Omental fat pad (tissue), 4 donors: ENCODE results near the gene KRTAP19-1. TPM values are rescaled to one million over a fixed set of nuclear protein-coding genes. Genes with fewer than 3 reads are reported as not detected.

Source experiments
- ATAC-seq: fragments of 150-250 bp; one replicate; pipeline ENCODE4 v1.9.1; 2016; ENCODE audit warnings: mild to moderate bottlenecking, moderate library complexity; ENCODE audit not compliant: low FRiP score
- DNase-seq: peaks from one replicate; pipeline ENCODE4 v3.0.0-alpha.2; 2019; ENCODE audit warnings: low spot score
- small RNA-seq: library from RNA; depleted of rRNA; stranded (forward); fragments of <200 nt; gene quantifications from one replicate; pipeline ENCODE3, GENCODE V24; 2016
- total RNA-seq, 4 donors: library from RNA; depleted of rRNA; stranded (reverse); fragments of >200 nt; gene quantifications; one replicate each; pipeline ENCODE4 v1.1.0, GENCODE V29; 2016
- TF ChIP-seq, protein P1 (sequence below), 3 donors: fragments of 450-650 bp; IDR thresholded peaks; one replicate each; pipeline ENCODE4 v1.5.1; 2016 to 2017; ENCODE audit warnings: antibody characterized with exemption in 3 of 3, mild to moderate bottlenecking in 3 of 3, moderate library complexity in 2 of 3

The KRTAP19-1 gene
- total RNA-seq, 4 donors from 2014 or later, result not detected

DNA sequence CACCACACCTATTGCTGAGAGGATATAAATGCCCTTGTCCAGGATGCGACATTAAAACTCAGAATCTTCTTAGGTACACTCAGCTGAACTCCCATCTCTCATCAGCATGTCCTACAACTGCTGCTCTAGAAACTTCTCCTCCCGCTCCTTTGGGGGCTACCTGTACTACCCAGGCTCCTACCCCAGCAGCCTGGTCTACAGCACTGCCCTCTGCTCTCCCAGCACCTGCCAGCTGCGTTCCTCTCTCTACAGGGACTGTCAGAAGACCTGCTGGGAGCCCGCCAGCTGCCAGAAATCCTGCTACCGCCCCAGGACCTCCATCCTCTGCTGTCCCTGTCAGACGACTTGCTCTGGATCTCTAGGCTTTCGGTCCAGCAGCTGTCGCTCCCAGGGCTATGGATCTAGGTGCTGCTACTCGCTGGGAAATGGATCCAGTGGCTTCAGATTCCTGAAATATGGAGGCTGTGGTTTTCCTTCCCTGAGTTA lies 50.0 kb downstream of the KRTAP19-1 start, which contains the start of gene KRTAP13-4:
Gene KRTAP13-4, plus strand, starts transcription at position 51 of the 486 bp plus-strand sequence. Its CDS starts 56 bp downstream, at position 107.
- ATAC-seq (no peak), DNase-seq (no peak)
- TF ChIP-seq, protein P1, sequence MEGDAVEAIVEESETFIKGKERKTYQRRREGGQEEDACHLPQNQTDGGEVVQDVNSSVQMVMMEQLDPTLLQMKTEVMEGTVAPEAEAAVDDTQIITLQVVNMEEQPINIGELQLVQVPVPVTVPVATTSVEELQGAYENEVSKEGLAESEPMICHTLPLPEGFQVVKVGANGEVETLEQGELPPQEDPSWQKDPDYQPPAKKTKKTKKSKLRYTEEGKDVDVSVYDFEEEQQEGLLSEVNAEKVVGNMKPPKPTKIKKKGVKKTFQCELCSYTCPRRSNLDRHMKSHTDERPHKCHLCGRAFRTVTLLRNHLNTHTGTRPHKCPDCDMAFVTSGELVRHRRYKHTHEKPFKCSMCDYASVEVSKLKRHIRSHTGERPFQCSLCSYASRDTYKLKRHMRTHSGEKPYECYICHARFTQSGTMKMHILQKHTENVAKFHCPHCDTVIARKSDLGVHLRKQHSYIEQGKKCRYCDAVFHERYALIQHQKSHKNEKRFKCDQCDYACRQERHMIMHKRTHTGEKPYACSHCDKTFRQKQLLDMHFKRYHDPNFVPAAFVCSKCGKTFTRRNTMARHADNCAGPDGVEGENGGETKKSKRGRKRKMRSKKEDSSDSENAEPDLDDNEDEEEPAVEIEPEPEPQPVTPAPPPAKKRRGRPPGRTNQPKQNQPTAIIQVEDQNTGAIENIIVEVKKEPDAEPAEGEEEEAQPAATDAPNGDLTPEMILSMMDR (IDR thresholded peaks at IDR 0.05), result no peak

Small RNA genes within 50 kb of the gene (small RNA-seq; reads per million reads assigned to genes)
- gene AP000567.1 (not detected), gene KRTAP19-10P (not detected), gene KRTAP19-9P (not detected)

Other genes with a start within 250 kb of the KRTAP19-1 start
- gene KRTAP24-1, start 197.4 kb downstream of the KRTAP19-1 start, total RNA-seq, result not detected
- not detected for gene KRTAP25-1, start 190.9 kb downstream of the KRTAP19-1 start, total RNA-seq
- not detected for gene KRTAP26-1, start 160.1 kb downstream of the KRTAP19-1 start, total RNA-seq
- gene KRTAP27-1, start 142.7 kb downstream of the KRTAP19-1 start, total RNA-seq, result not detected
- gene KRTAP23-1, start 131.8 kb downstream of the KRTAP19-1 start, total RNA-seq, result not detected
- not detected for gene KRTAP13-2, start 108.1 kb downstream of the KRTAP19-1 start, total RNA-seq
- not detected for gene KRTAP13-1, start 84.3 kb downstream of the KRTAP19-1 start, total RNA-seq
- not detected for gene KRTAP13-3, start 54.4 kb downstream of the KRTAP19-1 start, total RNA-seq
- gene KRTAP13-4, start 50.1 kb downstream of the KRTAP19-1 start, total RNA-seq, result not detected
- gene KRTAP15-1, start 40.1 kb downstream of the KRTAP19-1 start, total RNA-seq, result not detected
- not detected for gene KRTAP19-2, start 7.1 kb upstream of the KRTAP19-1 start, total RNA-seq
- not detected for gene KRTAP19-3, start 11.6 kb upstream of the KRTAP19-1 start, total RNA-seq
- not detected for gene KRTAP19-4, start 16.8 kb upstream of the KRTAP19-1 start, total RNA-seq
- gene KRTAP19-5, start 21.8 kb upstream of the KRTAP19-1 start, total RNA-seq, result not detected
- not detected for gene KRTAP19-6, start 61.5 kb upstream of the KRTAP19-1 start, total RNA-seq
- gene KRTAP19-7, start 80.9 kb upstream of the KRTAP19-1 start, total RNA-seq, result not detected
- not detected for gene KRTAP22-2, start 110.0 kb upstream of the KRTAP19-1 start, total RNA-seq
- not detected for gene KRTAP6-3, start 112.1 kb upstream of the KRTAP19-1 start, total RNA-seq
- not detected for gene KRTAP6-2, start 118.5 kb upstream of the KRTAP19-1 start, total RNA-seq
- gene KRTAP22-1, start 120.7 kb upstream of the KRTAP19-1 start, total RNA-seq, result not detected
- gene KRTAP6-1, start 133.6 kb upstream of the KRTAP19-1 start, total RNA-seq, result not detected
- gene KRTAP20-1, start 136.1 kb upstream of the KRTAP19-1 start, total RNA-seq, result not detected
- not detected for gene KRTAP20-4, start 140.3 kb upstream of the KRTAP19-1 start, total RNA-seq
- not detected for gene KRTAP20-2, start 154.8 kb upstream of the KRTAP19-1 start, total RNA-seq
- gene KRTAP20-3, start 162.5 kb upstream of the KRTAP19-1 start, total RNA-seq, result not detected
- gene KRTAP21-3, start 238.4 kb upstream of the KRTAP19-1 start, total RNA-seq, result not detected